Measurements from ENCODE around the gene SLC29A1. TPM values are rescaled to one million over a fixed set of nuclear protein-coding genes. Genes with fewer than 3 reads are reported as not detected.

SLC29A1 gene
- total and polyA plus RNA-seq, 7 donors = 4.2 to 195 (median 147) TPM

- no peaks in the 10 kb centered on the region for H3K9me3 ChIP-seq
- intact Hi-C loops (cut with DNase I) = no loop called here
- no peak overlapping the region for H3K27ac ChIP-seq
- TF ChIP-seq EP300 (IDR thresholded peaks at IDR 0.05) = no peak
- TF ChIP-seq, protein P1, sequence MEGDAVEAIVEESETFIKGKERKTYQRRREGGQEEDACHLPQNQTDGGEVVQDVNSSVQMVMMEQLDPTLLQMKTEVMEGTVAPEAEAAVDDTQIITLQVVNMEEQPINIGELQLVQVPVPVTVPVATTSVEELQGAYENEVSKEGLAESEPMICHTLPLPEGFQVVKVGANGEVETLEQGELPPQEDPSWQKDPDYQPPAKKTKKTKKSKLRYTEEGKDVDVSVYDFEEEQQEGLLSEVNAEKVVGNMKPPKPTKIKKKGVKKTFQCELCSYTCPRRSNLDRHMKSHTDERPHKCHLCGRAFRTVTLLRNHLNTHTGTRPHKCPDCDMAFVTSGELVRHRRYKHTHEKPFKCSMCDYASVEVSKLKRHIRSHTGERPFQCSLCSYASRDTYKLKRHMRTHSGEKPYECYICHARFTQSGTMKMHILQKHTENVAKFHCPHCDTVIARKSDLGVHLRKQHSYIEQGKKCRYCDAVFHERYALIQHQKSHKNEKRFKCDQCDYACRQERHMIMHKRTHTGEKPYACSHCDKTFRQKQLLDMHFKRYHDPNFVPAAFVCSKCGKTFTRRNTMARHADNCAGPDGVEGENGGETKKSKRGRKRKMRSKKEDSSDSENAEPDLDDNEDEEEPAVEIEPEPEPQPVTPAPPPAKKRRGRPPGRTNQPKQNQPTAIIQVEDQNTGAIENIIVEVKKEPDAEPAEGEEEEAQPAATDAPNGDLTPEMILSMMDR (IDR thresholded peaks at IDR 0.05) = no peak
- TF ChIP-seq POLR2A (IDR thresholded peaks at IDR 0.05) = no peak
- TF ChIP-seq POLR2AphosphoS5 (IDR thresholded peaks at IDR 0.05) = no peak
- no peak for DNase-seq
- H3K4me3 ChIP-seq = no peak overlapping the region
- no peaks in the 10 kb centered on the region for H3K36me3 ChIP-seq
- peaks cover 8 to 59% (median 40%) of the 10 kb centered on the region in 3 donors for H3K27me3 ChIP-seq
- WGBS, 2 donors = 56 to 70% methylated on average over 3 of the region's 3 CpGs
- peaks cover 0 to 10% (median 10%) of the 10 kb centered on the region in 4 donors for H3K4me1 ChIP-seq
Observed at GRCh38 chr6:44278315-44278714, 54.9 kb downstream of the SLC29A1 start.

DNA sequence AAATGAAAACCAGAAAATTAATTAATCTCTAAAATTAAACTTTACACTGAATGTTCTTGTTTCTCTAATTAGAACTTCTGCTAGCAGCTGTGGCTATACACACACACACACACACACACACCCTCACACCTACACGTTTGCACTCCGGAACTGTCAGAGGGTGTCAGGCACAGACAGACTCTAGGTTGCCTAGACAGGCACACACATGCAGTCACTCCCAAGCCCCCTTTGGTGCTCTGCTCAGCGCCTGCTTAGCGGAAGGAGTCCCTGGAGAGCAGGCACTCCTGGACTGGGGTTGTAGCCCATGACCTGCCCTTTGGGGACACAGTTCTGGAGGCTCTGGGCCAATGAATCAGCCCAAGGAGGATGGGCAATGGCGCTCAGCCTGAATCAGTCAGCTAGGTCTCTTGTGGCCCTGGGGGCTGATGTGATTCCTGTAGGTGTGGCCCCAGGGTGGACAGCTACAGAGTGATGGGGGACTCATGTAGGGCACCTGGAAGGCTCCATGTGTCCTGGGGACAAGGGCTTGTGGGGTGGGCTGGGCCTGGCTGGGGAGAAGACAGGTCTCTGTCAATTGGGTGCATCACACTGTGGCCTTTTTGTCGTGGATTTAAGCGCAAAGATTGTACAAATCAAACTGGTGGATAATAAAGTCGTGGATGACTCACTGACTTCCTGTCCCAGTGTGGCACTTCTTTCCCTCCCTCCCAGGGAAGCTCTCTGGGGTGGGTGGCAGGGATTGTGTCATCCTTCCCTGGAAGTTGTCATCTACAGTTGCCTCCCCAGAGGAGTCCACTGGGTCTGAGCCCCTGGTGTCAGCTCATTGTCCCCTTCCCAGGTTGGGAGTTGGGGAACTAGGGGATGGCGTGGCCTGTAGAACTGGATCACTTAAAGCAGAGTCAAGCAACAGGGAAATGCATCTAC lies 55.6 kb downstream of the SLC29A1 start:
- Histone ChIP-seq H3K4me1 (peaks cover 0 to 10% (median 10%) of the 10 kb centered on the region in 4 donors), H3K27me3 (peaks cover 8 to 51% (median 33%) of the 10 kb centered on the region in 3 donors), H3K27ac (no peak overlapping the region), H3K9me3 (no peaks in the 10 kb centered on the region), H3K4me3 (no peak overlapping the region), H3K36me3 (no peaks in the 10 kb centered on the region)
- 50 to 67% methylated on average over 9 of the region's 9 CpGs for WGBS, 2 donors
- TF ChIP-seq POLR2A (IDR thresholded peaks at IDR 0.05) (no peak), EP300 (IDR thresholded peaks at IDR 0.05) (no peak), POLR2AphosphoS5 (IDR thresholded peaks at IDR 0.05) (no peak)
- DNase-seq = no peak
- intact Hi-C loops (cut with DNase I) = no loop called here

Small RNAs within 50 kb of the gene (small RNA-seq; reads per million reads assigned to genes)
- gene RN7SL811P = 0 reads per million in 3 donors

Other genes starting within 250 kb of the SLC29A1 start
- gene MRPL14, start 96.1 kb upstream of the SLC29A1 start, total RNA-seq = 10 to 100 TPM; 32.4 to 55.8 (median 45.3) TPM
- gene MRPL14, start 96.1 kb upstream of the SLC29A1 start, polyA plus RNA-seq = 100 to 1,000 TPM in 2 of 3 donors, 10 to 100 TPM in 1; 85.6 to 150 (median 109) TPM
- 10 to 100 TPM; 10.0 to 21.3 (median 16.3) TPM for gene TMEM63B, start 96.0 kb upstream of the SLC29A1 start, total RNA-seq
- gene TMEM63B, start 96.0 kb upstream of the SLC29A1 start, polyA plus RNA-seq = 10 to 100 TPM in 2 of 3 donors, 1 to 10 TPM in 1; 9.0 to 48.5 (median 14.6) TPM
- under 1 TPM in 1 of 4 donors, not detected in 3; 0.82 TPM for gene CAPN11, start 64.8 kb upstream of the SLC29A1 start, total RNA-seq
- 1 to 10 TPM in 1 of 3 donors, under 1 TPM in 2; 0.41 to 1.6 (median 0.60) TPM for gene CAPN11, start 64.8 kb upstream of the SLC29A1 start, polyA plus RNA-seq
- not detected for gene MYMX, start 6.7 kb upstream of the SLC29A1 start, total RNA-seq
- gene MYMX, start 6.7 kb upstream of the SLC29A1 start, polyA plus RNA-seq = under 1 TPM in 1 of 3 donors, not detected in 2; 0.28 TPM
- gene HSP90AB1, start 23.5 kb downstream of the SLC29A1 start, total RNA-seq = 100 to 1,000 TPM; 442 to 569 (median 518) TPM
- 100 to 1,000 TPM; 182 to 484 (median 320) TPM for gene HSP90AB1, start 23.5 kb downstream of the SLC29A1 start, polyA plus RNA-seq
- 10 to 100 TPM; 25.3 to 28.8 (median 27.2) TPM for gene SLC35B2, start 33.9 kb downstream of the SLC29A1 start, total RNA-seq
- 10 to 100 TPM in 1 of 3 donors, 1 to 10 TPM in 2; 7.2 to 36.9 (median 7.9) TPM for gene SLC35B2, start 33.9 kb downstream of the SLC29A1 start, polyA plus RNA-seq
- 10 to 100 TPM in 1 of 4 donors, 1 to 10 TPM in 3; 4.7 to 13.6 (median 8.4) TPM for gene NFKBIE, start 42.0 kb downstream of the SLC29A1 start, total RNA-seq
- gene NFKBIE, start 42.0 kb downstream of the SLC29A1 start, polyA plus RNA-seq = 10 to 100 TPM in 2 of 3 donors, 1 to 10 TPM in 1; 8.4 to 16.2 (median 13.4) TPM
- gene TMEM151B, start 46.9 kb downstream of the SLC29A1 start, total RNA-seq = 1 to 10 TPM in 1 of 4 donors, under 1 TPM in 3; 0.16 to 1.1 (median 0.68) TPM
- under 1 TPM in 1 of 3 donors, not detected in 2; 0.63 TPM for gene TMEM151B, start 46.9 kb downstream of the SLC29A1 start, polyA plus RNA-seq
- 1 to 10 TPM; 6.1 to 7.6 (median 6.8) TPM for gene AARS2, start 89.8 kb downstream of the SLC29A1 start, total RNA-seq
- gene AARS2, start 89.8 kb downstream of the SLC29A1 start, polyA plus RNA-seq = 1 to 10 TPM; 1.4 to 9.7 (median 2.4) TPM
- gene SPATS1, start 119.1 kb downstream of the SLC29A1 start, total RNA-seq = not detected
- not detected for gene SPATS1, start 119.1 kb downstream of the SLC29A1 start, polyA plus RNA-seq
- gene CDC5L, start 164.1 kb downstream of the SLC29A1 start, total RNA-seq = 10 to 100 TPM; 18.0 to 24.6 (median 21.3) TPM
- 1 to 10 TPM; 6.6 to 9.5 (median 7.4) TPM for gene CDC5L, start 164.1 kb downstream of the SLC29A1 start, polyA plus RNA-seq